B cell (primary cell): ENCODE data around the gene MTFR2. TPM values are rescaled to one million over a fixed set of nuclear protein-coding genes. Genes with fewer than 3 reads are reported as not detected.

Experiments
- ATAC-seq: fragments of 200-7000 bp; cut with Tn5 transposase; one replicate; pipeline ENCODE4 v1.10.0; 2021; ENCODE audit warnings: low read depth, mild to moderate bottlenecking, moderate number of reproducible peaks, moderate library complexity
- CTCF ChIA-PET: fragments of 350-600 bp; sonication (Branson Sonifier 250); formaldehyde crosslinking; loops from one replicate; lab custom pipeline; 2021; ENCODE audit warnings: antibody characterized with exemption, inconsistent platforms; lab: Charles Lee
- POLR2A ChIA-PET: fragments of 350-600 bp; sonication (Branson Sonifier 250); formaldehyde crosslinking; loops from one replicate; lab custom pipeline; 2021; ENCODE audit warnings: antibody characterized with exemption; lab: Charles Lee
- DNase-seq: peaks from one replicate; pipeline ENCODE4 v3.0.0; 2013
- H2AFZ ChIP-seq: 2 replicates; pipeline ENCODE4 v1.6.1; 2012; ENCODE audit warnings: mild to moderate bottlenecking, low read depth, low read length; ENCODE audit not compliant: insufficient read depth, poor library complexity, severe bottlenecking
- H3K27ac ChIP-seq, 2 donors: 1 replicate in 1 of 2; 2 replicates in 1 of 2; pipeline ENCODE4 v1.5.1; 2012 to 2013; ENCODE audit warnings: low read length in 2 of 2, mild to moderate bottlenecking in 2 of 2, moderate library complexity in 1 of 2
- H3K27me3 ChIP-seq, 4 experiments: fragments of 200-600 bp in 1 of 4; sonication (generic) in 1 of 4; replicated peaks in 1 of 4; 1 replicate in 2 of 4; 2 replicates in 2 of 4; pipeline versions ENCODE4 v1.6.1 to v1.7.0; 2013 to 2016; ENCODE audit warnings: low read length in 3 of 4, mild to moderate bottlenecking in 2 of 4, mixed read lengths in 1 of 4, moderate library complexity in 1 of 4; ENCODE audit not compliant: insufficient read depth in 4 of 4, control insufficient read depth in 3 of 4; ENCODE audit errors: control extremely low read depth in 1 of 4
- H3K36me3 ChIP-seq, 2 experiments: replicated peaks in 1 of 2; 1 replicate in 1 of 2; 2 replicates in 1 of 2; pipeline versions ENCODE4 v1.6.1 to v1.7.1; 2013; ENCODE audit warnings: low read length in 1 of 2; ENCODE audit not compliant: insufficient read depth in 2 of 2, control insufficient read depth in 1 of 2; ENCODE audit errors: control extremely low read depth in 1 of 2, extremely low read depth in 1 of 2
- H3K4me1 ChIP-seq, 2 donors: fragments of 200-600 bp in 1 of 2; sonication (generic) in 1 of 2; 1 replicate in 1 of 2; 2 replicates in 1 of 2; pipeline versions ENCODE4 v1.5.1 to v1.6.1; 2013 to 2017; ENCODE audit warnings: low read length in 2 of 2; ENCODE audit not compliant: control insufficient read depth in 2 of 2, insufficient read depth in 2 of 2
- H3K4me2 ChIP-seq: replicated peaks from 2 replicates; pipeline ENCODE3; 2012; ENCODE audit warnings: mild to moderate bottlenecking, low read depth, low read length; ENCODE audit not compliant: poor library complexity, severe bottlenecking
- H3K4me3 ChIP-seq, 5 experiments: fragments of 200-600 bp in 1 of 5; sonication (generic) in 1 of 5; 1 replicate in 3 of 5; 2 replicates in 2 of 5; pipeline versions ENCODE4 v1.5.1 to v1.7.0; 2011 to 2016; ENCODE audit warnings: low read length in 4 of 5, mild to moderate bottlenecking in 4 of 5, low read depth in 2 of 5, control low read depth in 1 of 5, moderate library complexity in 1 of 5; ENCODE audit not compliant: insufficient read depth in 1 of 5; ENCODE audit errors: control extremely low read depth in 1 of 5, extremely low read depth in 1 of 5
- H3K79me2 ChIP-seq: fragments of 200-600 bp; sonication (generic); one replicate; pipeline ENCODE4 v1.6.0; 2016; ENCODE audit warnings: low read length; ENCODE audit not compliant: control insufficient read depth, insufficient read depth
- H3K9ac ChIP-seq: fragments of 200-600 bp; sonication (generic); 2 replicates; pipeline ENCODE4 v1.6.1; 2017; ENCODE audit warnings: mild to moderate bottlenecking, low read length, moderate library complexity
- H3K9me3 ChIP-seq, 3 donors: one replicate each; pipeline versions ENCODE4 v1.6.1 to v1.7.1; 2013; ENCODE audit warnings: low read length in 2 of 3; ENCODE audit not compliant: control insufficient read depth in 2 of 3, insufficient read depth in 1 of 3; ENCODE audit errors: control extremely low read depth in 1 of 3
- H4K20me1 ChIP-seq: 2 replicates; pipeline ENCODE4 v1.6.0; 2012; ENCODE audit warnings: mild to moderate bottlenecking, low read length; ENCODE audit not compliant: insufficient read depth, control insufficient read depth, poor library complexity, severe bottlenecking
- H3K27ac Mint-ChIP-seq: one replicate; pipeline ENCODE4 v1.8.0; 2021; ENCODE audit warnings: mixed read lengths
- H3K27me3 Mint-ChIP-seq: one replicate; pipeline ENCODE4 v1.8.0; 2021; ENCODE audit warnings: mixed read lengths
- H3K4me1 Mint-ChIP-seq: one replicate; pipeline ENCODE4 v1.8.0; 2021; ENCODE audit warnings: mixed read lengths
- H3K4me3 Mint-ChIP-seq: one replicate; pipeline ENCODE4 v1.8.0; 2021; ENCODE audit warnings: mixed read lengths
- H3K9me3 Mint-ChIP-seq: one replicate; pipeline ENCODE4 v1.8.0; 2022; ENCODE audit warnings: mixed read lengths; ENCODE audit not compliant: insufficient read depth
- CTCF ChIP-seq: fragments of 200-600 bp; IDR thresholded peaks from one replicate; pipeline ENCODE4 v1.8.0; 2022; ENCODE audit warnings: antibody characterized with exemption, mild to moderate bottlenecking
- EZH2 ChIP-seq: IDR thresholded peaks from 2 replicates; pipeline ENCODE4 v1.6.1; 2012; ENCODE audit warnings: borderline replicate concordance, low read depth, mild to moderate bottlenecking, moderate library complexity, low read length; ENCODE audit not compliant: insufficient read depth, poor library complexity, severe bottlenecking
- WGBS: methylation state at CpG from one replicate; pipeline ENCODE4 v1.1.5; 2013; ENCODE audit warnings: missing lambda C conversion rate; ENCODE audit not compliant: insufficient coverage; 5-methylcytosine and 5-hydroxymethylcytosine counted together
- intact Hi-C: fragments of 100-400 bp; cut with micrococcal nuclease; formaldehyde crosslinking; loops from one replicate; pipeline ENCODE4 v1.10.0; 2022
- polyA plus RNA-seq: library from polyadenylated mRNA; depleted of rRNA; stranded (reverse); fragments of >200 nt; gene quantifications from 2 replicates; pipeline ENCODE4 v1.2.3, GENCODE V29; 2012
- total RNA-seq, 2 donors: library from RNA; stranded (reverse); fragments of 120-200 nt in 1 of 2; gene quantifications; 1 replicate in 1 of 2; 2 replicates in 1 of 2; pipeline versions ENCODE4 v1.2.3 to v1.2.4, GENCODE V29; 2013 to 2022

MTFR2 gene
- total and polyA plus RNA-seq, 2 donors (not counting 1 experiment from before 2014, with no cell fraction given) = 2.0 to 3.9 TPM

- Histone ChIP-seq H3K9me3 (no peaks in the 10 kb centered on the region), H3K4me1 (peaks cover 48 to 72% of the 10 kb centered on the region in 2 donors), H2AFZ (no peak overlapping the region), H3K27me3 (no peaks in the 10 kb centered on the region), H3K36me3 (peaks cover 7 to 33% of the 10 kb centered on the region in 2 experiments), H3K4me3 (peak overlapping the region in 1 of 5 experiments; percentile 17), H3K9ac (no peak overlapping the region), H3K4me2 (peak overlapping the region; percentile 46), H3K79me2 (peaks cover 92% of the 10 kb centered on the region), H4K20me1 (peaks cover 87% of the 10 kb centered on the region), H3K27ac (peak overlapping the region in 1 of 2 donors; percentile 53)
- Mint-ChIP-seq H3K27me3 (no peaks in the 10 kb centered on the region), H3K4me1 (peaks cover 80% of the 10 kb centered on the region), H3K27ac (peak overlapping the region; percentile 46), H3K9me3 (no peaks in the 10 kb centered on the region), H3K4me3 (peak overlapping the region; percentile 76)
- intact Hi-C loops = loop anchor here (5.0 to 10.0 kb wide), 4 partner anchors 817 to 1582 kb away; partner anchors contain the start of genes HBS1L, MYB and TNFAIP3
- 100% methylated on average over 1 of the region's 2 CpGs for WGBS
- CTCF ChIA-PET = interaction anchor here (1.0 kb wide), 1 partner anchor 36 kb away, joined by 3 read pairs; no protein-coding TSS in a partner anchor
- no peak for DNase-seq
- POLR2A ChIA-PET = no interaction called here
- TF ChIP-seq CTCF = no peak
- TF ChIP-seq EZH2 = no peak
- ATAC-seq = no peak
Observed at GRCh38 chr6:136284909-136285308, 34.8 kb upstream of the MTFR2 start.

- Histone ChIP-seq H3K4me2 (peak overlapping the region; percentile 23), H3K27me3 (no peaks in the 10 kb centered on the region), H3K36me3 (peaks cover 12 to 47% of the 10 kb centered on the region in 2 experiments), H4K20me1 (peaks cover 94% of the 10 kb centered on the region), H3K27ac (peak overlapping the region in 1 of 2 donors; percentile 16), H2AFZ (no peak overlapping the region), H3K4me1 (peaks cover 43 to 68% of the 10 kb centered on the region in 2 donors), H3K9ac (no peak overlapping the region), H3K4me3 (no peak overlapping the region), H3K9me3 (no peaks in the 10 kb centered on the region), H3K79me2 (peaks cover 93% of the 10 kb centered on the region)
- TF ChIP-seq EZH2 (no peak), CTCF (no peak)
- H3K4me1 Mint-ChIP-seq = peaks cover 76% of the 10 kb centered on the region
- no peak for ATAC-seq
- no peaks in the 10 kb centered on the region for H3K9me3 Mint-ChIP-seq
- WGBS = 75% methylated on average over 3 of the region's 4 CpGs
- ChIA-PET CTCF (interaction anchor here (0.7 kb wide), 1 partner anchor 270 kb away, joined by 4 read pairs; no protein-coding TSS in a partner anchor), POLR2A (no interaction called here)
- intact Hi-C loops = loop anchor here (2.0 to 10.0 kb wide), 3 partner anchors 16 to 1228 kb away; partner anchors contain the start of genes HBS1L and MYB
- no peak for DNase-seq
- H3K27ac Mint-ChIP-seq = no peak overlapping the region
- H3K4me3 Mint-ChIP-seq = peak overlapping the region; percentile 60
- no peaks in the 10 kb centered on the region for H3K27me3 Mint-ChIP-seq
Observed at GRCh38 chr6:136282906-136283305, 32.8 kb upstream of the MTFR2 start.
